Measurements from ENCODE around the gene CASKIN1.
"Not testable (repeated sequence)": the region's sequence is repeated elsewhere in the genome, so short reads cannot be mapped to it uniquely, and the experiment has no call there.

The CASKIN1 gene

GRCh38 chr16:2154533-2155090 lies 41.8 kb downstream of the CASKIN1 start:
- DNase-seq: no peak

- DNase-seq: no peak
These were observed 43.5 kb downstream of the CASKIN1 start for GRCh38 chr16:2152695-2153506.

GRCh38 chr16:2151188-2152091 lies 45.0 kb downstream of the CASKIN1 start:
- no peak for DNase-seq

- DNase-seq: peak; percentile 63
These were observed 45.8 kb downstream of the CASKIN1 start for GRCh38 chr16:2150418-2151187.

GRCh38 chr16:2149630-2150417 lies 46.6 kb downstream of the CASKIN1 start:
- DNase-seq: no peak

GRCh38 chr16:2148714-2149629 lies 47.4 kb downstream of the CASKIN1 start:
- DNase-seq: peak; percentile 43

GRCh38 chr16:2147981-2148671 lies 48.3 kb downstream of the CASKIN1 start, which contains the start of gene RAB26:
TSS of gene RAB26 (plus strand) at chr16:2148625. CDS start at chr16:2148784, 159 bp downstream.
- DNase-seq: peak; percentile 86

- DNase-seq: peak; percentile 38
These were observed 49.0 kb downstream of the CASKIN1 start for GRCh38 chr16:2147378-2147777.

GRCh38 chr16:2145843-2146242 lies 50.6 kb downstream of the CASKIN1 start:
- DNase-seq: no peak

GRCh38 chr16:2143878-2144485 lies 52.4 kb downstream of the CASKIN1 start:
- peak; percentile 19 for DNase-seq

GRCh38 chr16:2142942-2143877 lies 53.2 kb downstream of the CASKIN1 start:
- DNase-seq: peak; percentile 15

GRCh38 chr16:2135770-2136490 lies 60.5 kb downstream of the CASKIN1 start, which contains the start of gene PKD1:
TSS of gene PKD1 (minus strand) at chr16:2135898. CDS start at chr16:2135689, 209 bp downstream.
- peak; percentile 95 for DNase-seq

- DNase-seq: not testable (repeated sequence)
These were observed 61.3 kb downstream of the CASKIN1 start for GRCh38 chr16:2135071-2135470.

GRCh38 chr16:2133797-2134196 lies 62.6 kb downstream of the CASKIN1 start:
- DNase-seq: not testable (repeated sequence)

GRCh38 chr16:2129890-2130447 lies 66.4 kb downstream of the CASKIN1 start:
- not testable (repeated sequence) for DNase-seq

- DNase-seq: not testable (repeated sequence)
These were observed 67.2 kb downstream of the CASKIN1 start for GRCh38 chr16:2129251-2129650.
